CD14-positive monocyte (primary cell): Measurements from ENCODE around the gene IFT25. TPM values are rescaled to one million over a fixed set of nuclear protein-coding genes. Genes with fewer than 3 reads are reported as not detected.
A peak's percentile ranks its signal among the peaks of the same experiment; 100 is the strongest.

Experiments used
- DNase-seq, 3 donors: peaks; one replicate each; pipeline ENCODE4 v3.0.0-alpha.2; 2011 to 2022
- H2AFZ ChIP-seq: 2 replicates; pipeline ENCODE4 v1.6.0; 2012; ENCODE audit warnings: mild to moderate bottlenecking, low read depth, low read length, inconsistent platforms; ENCODE audit not compliant: insufficient read depth, poor library complexity, severe bottlenecking
- H3K27ac ChIP-seq, 2 donors: 1 replicate in 1 of 2; 2 replicates in 1 of 2; pipeline ENCODE4 v1.5.1; 2012 to 2013; ENCODE audit warnings: low read length in 2 of 2, control low read depth in 1 of 2, inconsistent platforms in 1 of 2, low read depth in 1 of 2, mild to moderate bottlenecking in 1 of 2
- H3K27me3 ChIP-seq, 2 donors: one replicate each; pipeline versions ENCODE4 v1.6.0 to v1.6.1; 2011 to 2013; ENCODE audit warnings: low read length in 2 of 2; ENCODE audit not compliant: control insufficient read depth in 2 of 2, insufficient read depth in 2 of 2
- H3K36me3 ChIP-seq, 2 donors: replicated peaks in 1 of 2; 1 replicate in 1 of 2; 2 replicates in 1 of 2; pipeline versions ENCODE4 v1.5.1 to v1.6.1; 2012 to 2013; ENCODE audit warnings: low read length in 2 of 2, control low read depth in 1 of 2, inconsistent platforms in 1 of 2, mild to moderate bottlenecking in 1 of 2; ENCODE audit not compliant: insufficient read depth in 2 of 2, control insufficient read depth in 1 of 2
- H3K4me1 ChIP-seq, 2 donors: 1 replicate in 1 of 2; 2 replicates in 1 of 2; pipeline versions ENCODE4 v1.5.1 to v1.6.1; 2012 to 2013; ENCODE audit warnings: low read length in 2 of 2, control low read depth in 1 of 2, inconsistent platforms in 1 of 2, mild to moderate bottlenecking in 1 of 2, moderate library complexity in 1 of 2; ENCODE audit not compliant: insufficient read depth in 2 of 2, control insufficient read depth in 1 of 2
- H3K4me2 ChIP-seq: replicated peaks from 2 replicates; pipeline ENCODE3; 2012; ENCODE audit warnings: low read length, moderate library complexity, mild to moderate bottlenecking; ENCODE audit not compliant: poor library complexity, severe bottlenecking; ENCODE audit errors: extremely low read depth
- H3K4me3 ChIP-seq, 3 experiments: fragments of 200-600 bp in 1 of 3; sonication (generic) in 1 of 3; replicated peaks in 1 of 3; 1 replicate in 2 of 3; 2 replicates in 1 of 3; pipeline ENCODE4 v1.5.1; 2011 to 2013; ENCODE audit warnings: low read length in 3 of 3, mild to moderate bottlenecking in 3 of 3, control low read depth in 2 of 3, low read depth in 2 of 3, inconsistent platforms in 1 of 3, moderate library complexity in 1 of 3
- H3K79me2 ChIP-seq: 2 replicates; pipeline ENCODE4 v1.6.0; 2012; ENCODE audit warnings: mild to moderate bottlenecking, control low read depth, inconsistent platforms, low read length, moderate library complexity; ENCODE audit not compliant: insufficient read depth
- H3K9ac ChIP-seq: 2 replicates; pipeline ENCODE4 v1.6.0; 2017; ENCODE audit warnings: low read length, mild to moderate bottlenecking; ENCODE audit not compliant: insufficient read depth, poor library complexity, severe bottlenecking
- H3K9me3 ChIP-seq, 2 donors: replicated peaks in 1 of 2; 1 replicate in 1 of 2; 2 replicates in 1 of 2; pipeline versions ENCODE4 v1.5.1 to v1.6.1; 2012 to 2013; ENCODE audit warnings: low read length in 2 of 2, control low read depth in 1 of 2; ENCODE audit not compliant: control insufficient read depth in 1 of 2, insufficient read depth in 1 of 2
- H4K20me1 ChIP-seq: 2 replicates; pipeline ENCODE4 v1.6.0; 2012; ENCODE audit warnings: mild to moderate bottlenecking, low read length, control low read depth, moderate library complexity; ENCODE audit not compliant: insufficient read depth
- H3K27ac Mint-ChIP-seq, 7 donors: one replicate each; pipeline ENCODE4 v1.8.0; 2020; ENCODE audit warnings: mild to moderate bottlenecking in 7 of 7, mixed read lengths in 7 of 7, moderate library complexity in 6 of 7, inconsistent platforms in 2 of 7
- H3K27me3 Mint-ChIP-seq, 3 donors: one replicate each; pipeline ENCODE4 v1.8.0; 2021 to 2022; ENCODE audit warnings: low read depth in 3 of 3, mild to moderate bottlenecking in 3 of 3, mixed read lengths in 3 of 3, moderate library complexity in 3 of 3, inconsistent platforms in 1 of 3
- H3K36me3 Mint-ChIP-seq, 2 donors: one replicate each; pipeline ENCODE4 v1.8.0; 2020; ENCODE audit warnings: mixed read lengths in 2 of 2, inconsistent platforms in 1 of 2, mild to moderate bottlenecking in 1 of 2
- H3K4me1 Mint-ChIP-seq: one replicate; pipeline ENCODE4 v1.8.0; 2020; ENCODE audit warnings: mild to moderate bottlenecking, mixed read lengths
- H3K4me3 Mint-ChIP-seq, 2 donors: one replicate each; pipeline ENCODE4 v1.8.0; 2020; ENCODE audit warnings: mild to moderate bottlenecking in 2 of 2, mixed read lengths in 2 of 2, moderate library complexity in 1 of 2
- H3K9me3 Mint-ChIP-seq, 7 donors: one replicate each; pipeline ENCODE4 v1.8.0; 2020 to 2022; ENCODE audit warnings: mixed read lengths in 7 of 7, mild to moderate bottlenecking in 6 of 7, moderate library complexity in 6 of 7, inconsistent platforms in 2 of 7
- CTCF ChIP-seq: fragments of 200-600 bp; IDR thresholded peaks from one replicate; pipeline ENCODE4 v1.8.0; 2022; ENCODE audit warnings: antibody characterized with exemption, mild to moderate bottlenecking
- WGBS: methylation state at CpG from one replicate; pipeline ENCODE4 v1.1.5; 2013; ENCODE audit warnings: missing lambda C conversion rate; ENCODE audit not compliant: insufficient coverage; 5-methylcytosine and 5-hydroxymethylcytosine counted together
- intact Hi-C, 2 donors: fragments of 100-400 bp; cut with micrococcal nuclease; formaldehyde crosslinking; loops; one replicate each; pipeline versions ENCODE4 v1.15.0 to v1.15.1; 2023
- polyA plus RNA-seq, 3 donors: library from polyadenylated mRNA; depleted of rRNA in 1 of 3; unstranded in 2 of 3; stranded (reverse) in 1 of 3; fragments of 300-500 nt in 2 of 3; fragments of >200 nt in 1 of 3; fragmentation: Illumina TruSeq in 2 of 3; gene quantifications; 1 replicate in 2 of 3; 2 replicates in 1 of 3; pipeline ENCODE4 v1.2.3, GENCODE V29; 2012 to 2021

Gene IFT25
- polyA plus RNA-seq, 3 donors, result 17.1 to 30.6 (median 27.8) TPM

- 86% methylated on average over 1 of the region's 2 CpGs for WGBS
- H3K9ac ChIP-seq, result no peak overlapping the region
- no peak overlapping the region for H3K4me3 Mint-ChIP-seq
- no peak for DNase-seq
- H3K27me3 ChIP-seq, result no peaks in the 10 kb centered on the region
- H4K20me1 ChIP-seq, result no peaks in the 10 kb centered on the region
- H3K36me3 Mint-ChIP-seq, result peaks cover 44 to 46% of the 10 kb centered on the region in 2 donors
- H3K4me3 ChIP-seq, result no peak overlapping the region
- H3K9me3 Mint-ChIP-seq, result no peaks in the 10 kb centered on the region
- H3K79me2 ChIP-seq, result no peaks in the 10 kb centered on the region
- H3K27ac ChIP-seq, result no peak overlapping the region
- no peaks in the 10 kb centered on the region for H3K9me3 ChIP-seq
- no peak overlapping the region for H3K27ac Mint-ChIP-seq
- TF ChIP-seq CTCF, result no peak
- intact Hi-C loops, result no loop called here
- H2AFZ ChIP-seq, result no peak overlapping the region
- no peak overlapping the region for H3K4me2 ChIP-seq
- no peaks in the 10 kb centered on the region for H3K4me1 Mint-ChIP-seq
- H3K4me1 ChIP-seq, result no peaks in the 10 kb centered on the region
- peaks cover 21 to 55% of the 10 kb centered on the region in 2 donors for H3K36me3 ChIP-seq
- H3K27me3 Mint-ChIP-seq, result no peaks in the 10 kb centered on the region
These were observed 22.6 kb upstream of the IFT25 start for GRCh38 chr1:53968125-53968513.

DNA sequence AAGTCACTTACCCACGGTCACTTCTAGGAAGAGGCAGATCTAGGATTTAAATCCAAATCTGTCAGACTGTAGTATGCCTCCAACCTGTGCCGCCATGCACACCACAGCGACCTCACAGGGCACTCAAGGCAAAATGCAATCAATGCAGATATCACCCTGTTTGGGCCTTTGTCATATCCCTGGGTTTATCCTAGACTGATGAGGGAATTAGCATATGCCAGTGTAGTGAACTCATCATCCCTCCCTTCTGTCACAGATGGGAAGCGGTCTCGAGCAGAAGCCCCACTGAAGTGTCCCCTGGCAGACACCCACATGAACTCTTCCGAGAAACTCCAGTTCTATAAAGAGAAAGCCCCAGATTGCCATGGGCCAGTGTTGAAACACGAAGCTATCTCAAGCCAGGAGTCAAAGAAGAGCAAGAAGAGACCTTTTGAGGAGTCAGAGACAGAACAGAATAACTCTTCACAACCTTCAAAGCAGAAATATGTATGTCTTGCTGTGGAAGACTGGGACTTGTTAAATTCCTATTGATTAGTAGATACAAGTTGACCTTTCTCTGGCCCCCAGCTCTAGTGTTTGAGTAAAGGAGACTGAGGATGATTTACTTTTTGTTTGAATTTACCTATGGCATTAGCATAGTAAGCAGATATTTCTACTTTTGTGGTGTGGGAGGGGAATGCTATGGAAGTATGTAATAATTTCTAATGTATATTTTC, 22.1 kb upstream of the IFT25 start:
- H3K9me3 Mint-ChIP-seq, result no peaks in the 10 kb centered on the region
- no peak overlapping the region for H3K27ac ChIP-seq
- H3K9ac ChIP-seq, result no peak overlapping the region
- peak overlapping the region in 1 of 7 donors; percentile 54 for H3K27ac Mint-ChIP-seq
- TF ChIP-seq CTCF, result no peak
- peaks cover 46 to 49% of the 10 kb centered on the region in 2 donors for H3K36me3 Mint-ChIP-seq
- WGBS, result 93% methylated on average over 6 of the region's 7 CpGs
- no peak overlapping the region for H3K4me2 ChIP-seq
- intact Hi-C loops, result no loop called here
- no peaks in the 10 kb centered on the region for H3K79me2 ChIP-seq
- no peak overlapping the region for H3K4me3 Mint-ChIP-seq
- H2AFZ ChIP-seq, result no peak overlapping the region
- no peaks in the 10 kb centered on the region for H4K20me1 ChIP-seq
- H3K27me3 Mint-ChIP-seq, result no peaks in the 10 kb centered on the region
- H3K4me1 Mint-ChIP-seq, result no peaks in the 10 kb centered on the region
- no peak overlapping the region for H3K4me3 ChIP-seq
- peaks cover 27 to 61% of the 10 kb centered on the region in 2 donors for H3K36me3 ChIP-seq
- H3K9me3 ChIP-seq, result no peaks in the 10 kb centered on the region
- no peak for DNase-seq
- no peaks in the 10 kb centered on the region for H3K4me1 ChIP-seq
- no peaks in the 10 kb centered on the region for H3K27me3 ChIP-seq
